Measurements from ENCODE around the gene CISTR. TPM values are rescaled to one million over a fixed set of nuclear protein-coding genes. Genes with fewer than 3 reads are reported as not detected.

CISTR gene
- total and polyA plus RNA-seq, 2 donors (not counting 1 experiment from before 2014, with no cell fraction given): not detected

- Mint-ChIP-seq H3K4me3 (peak overlapping the region; percentile 63), H3K27ac (peak overlapping the region; percentile 62), H3K9me3 (ENCODE audit: insufficient read depth) (no peaks in the 10 kb centered on the region), H3K27me3 (peaks cover 49% of the 10 kb centered on the region), H3K4me1 (peaks cover 16% of the 10 kb centered on the region)
- Histone ChIP-seq H3K36me3 (replicated peaks in 1 of 2; ENCODE audit: control extremely low read depth in 1 of 2, control insufficient read depth in 1 of 2, extremely low read depth in 1 of 2, insufficient read depth in 2 of 2, low read length in 1 of 2) (no peaks in the 10 kb centered on the region), H3K27me3 (replicated peaks in 1 of 4; ENCODE audit: control extremely low read depth in 1 of 4, control insufficient read depth in 3 of 4, insufficient read depth in 4 of 4, low read length in 3 of 4) (peaks cover 0 to 64% (median 44%) of the 10 kb centered on the region in 4 experiments), H4K20me1 (ENCODE audit: control insufficient read depth, insufficient read depth, low read length, poor library complexity, severe bottlenecking) (no peaks in the 10 kb centered on the region), H3K4me1 (ENCODE audit: control insufficient read depth in 2 of 2, insufficient read depth in 2 of 2, low read length in 2 of 2) (peaks cover 37 to 48% of the 10 kb centered on the region in 2 donors), H3K27ac (ENCODE audit: low read length in 2 of 2) (no peak overlapping the region), H3K4me3 (ENCODE audit: control extremely low read depth in 1 of 5, extremely low read depth in 1 of 5, insufficient read depth in 1 of 5, low read depth in 2 of 5, low read length in 4 of 5) (no peak overlapping the region), H3K4me2 (replicated peaks; ENCODE audit: low read depth, low read length, poor library complexity, severe bottlenecking) (peak overlapping the region; percentile 54), H3K9ac (ENCODE audit: low read length) (no peak overlapping the region), H3K79me2 (ENCODE audit: control insufficient read depth, insufficient read depth, low read length) (no peaks in the 10 kb centered on the region), H2AFZ (ENCODE audit: insufficient read depth, low read depth, low read length, poor library complexity, severe bottlenecking) (no peak overlapping the region), H3K9me3 (ENCODE audit: control extremely low read depth in 1 of 3, control insufficient read depth in 2 of 3, insufficient read depth in 1 of 3, low read length in 2 of 3) (peaks cover 0 to 4% (median 0%) of the 10 kb centered on the region in 3 donors)
- 36% methylated on average over 4 of the region's 5 CpGs for WGBS (ENCODE audit: insufficient coverage)
- ATAC-seq (ENCODE audit: low read depth): no peak
- TF ChIP-seq EZH2 (IDR thresholded peaks at IDR 0.05; ENCODE audit: borderline replicate concordance, insufficient read depth, low read depth, low read length, poor library complexity, severe bottlenecking): no peak
- TF ChIP-seq CTCF (IDR thresholded peaks at IDR 0.05): no peak
- DNase-seq: no peak
- POLR2A ChIA-PET: no interaction called here
- CTCF ChIA-PET: interaction anchor here (1.0 to 11.2 kb wide), 16 partner anchors 7 to 469 kb away, joined by 3 to 254 read pairs (median 16); partner anchors contain the start of genes ATP5MC2, CALCOCO1, CISTR and SMUG1
- intact Hi-C loops (cut with micrococcal nuclease): loop anchor here (2.0 kb wide), 2 partner anchors 20 to 204 kb away; partner anchors contain the start of gene CALCOCO1
These were observed 4.7 kb downstream of the CISTR start for GRCh38 chr12:53747095-53747494.

- Mint-ChIP-seq H3K4me3 (peak overlapping the region; percentile 63), H3K9me3 (ENCODE audit: insufficient read depth) (no peaks in the 10 kb centered on the region), H3K27me3 (peaks cover 50% of the 10 kb centered on the region), H3K27ac (peak overlapping the region; percentile 47), H3K4me1 (peaks cover 16% of the 10 kb centered on the region)
- Histone ChIP-seq H3K27me3 (replicated peaks in 1 of 4; ENCODE audit: control extremely low read depth in 1 of 4, control insufficient read depth in 3 of 4, insufficient read depth in 4 of 4, low read length in 3 of 4) (peaks cover 0 to 64% (median 45%) of the 10 kb centered on the region in 4 experiments), H2AFZ (ENCODE audit: insufficient read depth, low read depth, low read length, poor library complexity, severe bottlenecking) (peak overlapping the region; percentile 4), H4K20me1 (ENCODE audit: control insufficient read depth, insufficient read depth, low read length, poor library complexity, severe bottlenecking) (no peaks in the 10 kb centered on the region), H3K27ac (ENCODE audit: low read length in 2 of 2) (no peak overlapping the region), H3K4me1 (ENCODE audit: control insufficient read depth in 2 of 2, insufficient read depth in 2 of 2, low read length in 2 of 2) (peaks cover 33 to 43% of the 10 kb centered on the region in 2 donors), H3K36me3 (replicated peaks in 1 of 2; ENCODE audit: control extremely low read depth in 1 of 2, control insufficient read depth in 1 of 2, extremely low read depth in 1 of 2, insufficient read depth in 2 of 2, low read length in 1 of 2) (no peaks in the 10 kb centered on the region), H3K4me2 (replicated peaks; ENCODE audit: low read depth, low read length, poor library complexity, severe bottlenecking) (peak overlapping the region; percentile 54), H3K4me3 (ENCODE audit: control extremely low read depth in 1 of 5, extremely low read depth in 1 of 5, insufficient read depth in 1 of 5, low read depth in 2 of 5, low read length in 4 of 5) (no peak overlapping the region), H3K9me3 (ENCODE audit: control extremely low read depth in 1 of 3, control insufficient read depth in 2 of 3, insufficient read depth in 1 of 3, low read length in 2 of 3) (peaks cover 0 to 4% (median 0%) of the 10 kb centered on the region in 3 donors), H3K9ac (ENCODE audit: low read length) (no peak overlapping the region), H3K79me2 (ENCODE audit: control insufficient read depth, insufficient read depth, low read length) (no peaks in the 10 kb centered on the region)
- CTCF ChIA-PET: interaction anchor here (0.7 to 11.2 kb wide), 23 partner anchors 8 to 469 kb away, joined by 3 to 254 read pairs (median 8); partner anchors contain the start of genes ATP5MC2, CALCOCO1, CISTR and SMUG1
- ATAC-seq (ENCODE audit: low read depth): peak; percentile 70
- TF ChIP-seq EZH2 (IDR thresholded peaks at IDR 0.05; ENCODE audit: borderline replicate concordance, insufficient read depth, low read depth, low read length, poor library complexity, severe bottlenecking) (no peak), CTCF (IDR thresholded peaks at IDR 0.05) (peak; percentile 100)
- POLR2A ChIA-PET: interaction anchor here (0.8 kb wide), 1 partner anchor 11 kb away, joined by 8 read pairs; no protein-coding TSS in a partner anchor
- DNase-seq: peak; percentile 90
- WGBS (ENCODE audit: insufficient coverage): 1% methylated on average over 18 of the region's 20 CpGs
- intact Hi-C loops (cut with micrococcal nuclease): loop anchor here (1.0 to 2.0 kb wide), 4 partner anchors 11 to 204 kb away; partner anchors contain the start of genes ATP5MC2 and CALCOCO1
These were observed 5.1 kb downstream of the CISTR start for GRCh38 chr12:53746592-53747092.

All from B cell (primary cell).